Measurements from ENCODE around the gene RTL10.

The RTL10 gene

GRCh38 chr22:19821523-19822300 is 33.0 kb downstream of the RTL10 start:
- DNase-seq: no peak

- no peak for DNase-seq
These were observed 33.7 kb downstream of the RTL10 start for GRCh38 chr22:19820880-19821522.

- DNase-seq: no peak
These were observed 34.5 kb downstream of the RTL10 start for GRCh38 chr22:19819911-19820879.

GRCh38 chr22:19819208-19819910 is 35.3 kb downstream of the RTL10 start:
- no peak for DNase-seq

GRCh38 chr22:19818324-19819207 is 36.1 kb downstream of the RTL10 start:
- no peak for DNase-seq

- DNase-seq: no peak
These were observed 38.1 kb downstream of the RTL10 start for GRCh38 chr22:19816372-19817119.

- no peak for DNase-seq
These were observed 38.8 kb downstream of the RTL10 start for GRCh38 chr22:19815823-19816290.

- DNase-seq: no peak
These were observed 39.4 kb downstream of the RTL10 start for GRCh38 chr22:19815093-19815822.

- no peak for DNase-seq
These were observed 40.2 kb downstream of the RTL10 start for GRCh38 chr22:19814428-19814827.

GRCh38 chr22:19812910-19813309 is 41.8 kb downstream of the RTL10 start:
- no peak for DNase-seq

- no peak for DNase-seq
These were observed 42.6 kb downstream of the RTL10 start for GRCh38 chr22:19811811-19812771.

GRCh38 chr22:19811211-19811621 is 43.5 kb downstream of the RTL10 start:
- no peak for DNase-seq

- DNase-seq: no peak
These were observed 44.1 kb downstream of the RTL10 start for GRCh38 chr22:19810381-19811201.

GRCh38 chr22:19809741-19810140 is 44.9 kb downstream of the RTL10 start:
- DNase-seq: no peak

GRCh38 chr22:19808873-19809478 is 45.7 kb downstream of the RTL10 start:
- DNase-seq: no peak

- DNase-seq: no peak
These were observed 46.5 kb downstream of the RTL10 start for GRCh38 chr22:19807914-19808872.

All from CD4-positive, alpha-beta T cell treated with Interleukin-12 subunit alpha and Interleukin-12 subunit beta, for 1 hour (primary cell).